OCI-LY7 (cell line): ENCODE data around the gene EPHB4. TPM values are rescaled to one million over a fixed set of nuclear protein-coding genes. Genes with fewer than 3 reads are reported as not detected.
"Not testable (repeated sequence)": the region's sequence is repeated elsewhere in the genome, so short reads cannot be mapped to it uniquely, and the experiment has no call there.

Experiments used
- BruUV-seq: library from RNA; stranded (reverse); fragments of 400-500 nt; replicated peaks from 2 replicates; lab custom pipeline; 2021; lab: Mats Ljungman, UMichigan
- CTCF ChIA-PET: fragments of 300-600 bp; sonication (Branson Sonifier 250); formaldehyde crosslinking; loops from one replicate; lab custom pipeline; 2022; ENCODE audit warnings: antibody characterized with exemption; ENCODE audit not compliant: unreplicated experiment; lab: Charles Lee
- POLR2A ChIA-PET: fragments of 300-600 bp; sonication (Branson Sonifier 250); formaldehyde crosslinking; loops from one replicate; lab custom pipeline; 2022; ENCODE audit warnings: antibody characterized with exemption; lab: Charles Lee
- DNase-seq: peaks from one replicate; pipeline ENCODE4 v3.0.0-alpha.2; 2015; ENCODE audit warnings: low spot score
- H2AFZ ChIP-seq: fragments of 200-600 bp; sonication (generic), shearing (Covaris generic); 2 replicates; pipeline ENCODE4 v1.6.1; 2014; ENCODE audit warnings: mild to moderate bottlenecking, antibody characterized with exemption, low read length, moderate library complexity
- H3K27ac ChIP-seq: fragments of 200-600 bp; sonication (generic); 2 replicates; pipeline ENCODE4 v1.5.1; 2014; ENCODE audit warnings: mixed run types, low read depth, mild to moderate bottlenecking, moderate library complexity, low read length, inconsistent platforms; ENCODE audit not compliant: poor library complexity, severe bottlenecking
- H3K36me3 ChIP-seq: fragments of 200-600 bp; sonication (generic); 2 replicates; pipeline ENCODE4 v1.6.1; 2014; ENCODE audit warnings: mild to moderate bottlenecking, antibody characterized with exemption, low read length, moderate library complexity, mixed read lengths; ENCODE audit not compliant: insufficient read depth
- H3K4me1 ChIP-seq: fragments of 200-600 bp; sonication (generic); 2 replicates; pipeline ENCODE4 v1.5.1; 2014; ENCODE audit warnings: mild to moderate bottlenecking, low read length; ENCODE audit not compliant: insufficient read depth, poor library complexity, severe bottlenecking
- H3K4me2 ChIP-seq: fragments of 200-600 bp; sonication (generic); 2 replicates; pipeline ENCODE4 v1.6.1; 2014; ENCODE audit warnings: mild to moderate bottlenecking, low read length
- H3K4me3 ChIP-seq: fragments of 200-600 bp; sonication (generic); 2 replicates; pipeline ENCODE4 v1.5.1; 2014; ENCODE audit warnings: mild to moderate bottlenecking, low read depth, low read length; ENCODE audit not compliant: poor library complexity, severe bottlenecking
- H3K79me2 ChIP-seq: fragments of 200-600 bp; sonication (generic); 2 replicates; pipeline ENCODE4 v1.6.1; 2016; ENCODE audit warnings: low read depth, mild to moderate bottlenecking, low read length, moderate library complexity, mixed read lengths; ENCODE audit not compliant: insufficient read depth
- H3K9me2 ChIP-seq: fragments of 200-600 bp; sonication (generic); 2 replicates; pipeline ENCODE4 v1.6.1; 2016; ENCODE audit warnings: mild to moderate bottlenecking, low read length, mixed read lengths; ENCODE audit not compliant: insufficient read depth
- H3K9me3 ChIP-seq: fragments of 200-600 bp; sonication (generic); 2 replicates; pipeline ENCODE4 v1.6.1; 2014; ENCODE audit warnings: mild to moderate bottlenecking, mixed run types, low read length, mixed read lengths
- H4K20me1 ChIP-seq: fragments of 200-600 bp; sonication (generic); 2 replicates; pipeline ENCODE4 v1.6.1; 2014; ENCODE audit warnings: mild to moderate bottlenecking, antibody characterized with exemption, low read length, moderate library complexity, mixed read lengths; ENCODE audit not compliant: insufficient read depth
- CTCF ChIP-seq: fragments of 200-600 bp; sonication (generic); conservative IDR thresholded peaks from 2 replicates; pipeline ENCODE4 v1.5.1; 2014; ENCODE audit warnings: mild to moderate bottlenecking, antibody characterized with exemption, low read length, moderate library complexity, mixed read lengths
- EZH2phosphoT487 ChIP-seq: fragments of 200-600 bp; sonication (generic); IDR thresholded peaks from 2 replicates; pipeline ENCODE4 v1.6.1; 2018; ENCODE audit warnings: low read depth, borderline replicate concordance, mild to moderate bottlenecking, mixed run types, antibody characterized with exemption, low read length, moderate library complexity, mixed read lengths
- intact Hi-C: fragments of 100-400 bp; cut with micrococcal nuclease; formaldehyde crosslinking; loops from one replicate; pipeline ENCODE4 v1.10.0; 2022; ENCODE audit not compliant: unreplicated experiment
- total RNA-seq, 2 experiments: library from RNA; depleted of rRNA in 1 of 2; stranded (reverse); fragments of >200 nt in 1 of 2; shearing (Covaris generic) in 1 of 2; gene quantifications; 2 replicates each; pipeline ENCODE4 v1.2.3, GENCODE V29; 2014 to 2022

The EPHB4 gene
- total RNA-seq, 2 experiments from 2014 or later: 4.2 to 7.3 TPM

DNA sequence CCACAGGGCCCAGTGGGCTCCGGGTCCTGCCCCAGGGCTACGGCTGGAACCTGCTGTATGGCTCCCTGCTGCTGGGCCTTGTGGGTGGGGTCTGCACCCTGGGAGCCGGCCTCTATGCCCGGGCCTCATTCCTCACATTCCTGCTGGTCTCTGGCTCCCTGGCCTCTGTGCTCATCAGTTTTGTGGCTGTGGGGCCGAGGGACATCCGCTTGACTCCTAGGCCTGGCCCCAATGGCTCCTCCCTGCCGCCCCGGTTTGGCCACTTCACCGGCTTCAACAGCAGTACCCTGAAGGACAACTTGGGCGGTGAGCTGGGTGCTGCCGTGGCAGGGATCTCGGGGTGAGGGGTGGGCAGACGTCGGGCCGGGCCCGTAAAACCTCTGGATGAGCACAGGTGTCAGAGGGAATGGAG, 29.6 kb upstream of the EPHB4 start:
- no peaks in the 10 kb centered on the region for H3K9me3 ChIP-seq
- H3K4me1 ChIP-seq: peaks cover 8% of the 10 kb centered on the region
- no TSS peak for BruUV-seq
- H3K4me3 ChIP-seq: no peak overlapping the region
- intact Hi-C loops: no loop called here
- H4K20me1 ChIP-seq: no peaks in the 10 kb centered on the region
- H3K36me3 ChIP-seq: peaks cover 20% of the 10 kb centered on the region
- H3K4me2 ChIP-seq: no peak overlapping the region
- TF ChIP-seq CTCF (no peak), EZH2phosphoT487 (no peak)
- no peak for DNase-seq
- no peak overlapping the region for H3K27ac ChIP-seq
- H3K79me2 ChIP-seq: peaks cover 7% of the 10 kb centered on the region; the same call in 1 of the 2 replicates
- H2AFZ ChIP-seq: no peak overlapping the region
- ChIA-PET POLR2A (interaction anchor here (0.7 kb wide), 1 partner anchor 8 kb away, joined by 3 read pairs; no protein-coding TSS in a partner anchor), CTCF (interaction anchor here (0.6 kb wide), 1 partner anchor 298 kb away, joined by 4 read pairs; no protein-coding TSS in a partner anchor)
- no peaks in the 10 kb centered on the region for H3K9me2 ChIP-seq

DNA sequence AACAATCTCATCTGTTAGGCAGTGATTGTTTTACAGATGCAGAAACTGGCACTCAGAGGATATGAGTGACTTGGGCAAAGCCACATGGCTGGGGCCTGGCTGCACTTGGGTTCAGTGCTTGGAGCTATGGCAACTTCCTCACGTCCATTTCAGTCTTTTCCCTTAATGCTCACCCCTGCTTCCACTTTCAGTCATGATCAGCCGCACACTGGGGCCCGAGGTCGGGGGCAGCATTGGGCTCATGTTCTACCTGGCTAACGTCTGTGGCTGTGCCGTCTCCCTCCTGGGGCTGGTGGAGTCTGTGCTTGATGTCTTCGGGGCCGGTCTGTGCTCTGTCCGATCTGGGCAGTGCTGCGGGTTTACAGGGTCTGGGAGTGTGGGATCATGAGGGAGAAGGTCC, 28.2 kb upstream of the EPHB4 start:
- TF ChIP-seq EZH2phosphoT487 (no peak), CTCF (no peak)
- peaks cover 7% of the 10 kb centered on the region; the same call in 1 of the 2 replicates for H3K79me2 ChIP-seq
- H3K4me1 ChIP-seq: peaks cover 15% of the 10 kb centered on the region
- no peak for DNase-seq
- H3K9me2 ChIP-seq: no peaks in the 10 kb centered on the region
- no peaks in the 10 kb centered on the region for H3K9me3 ChIP-seq
- H3K27ac ChIP-seq: no peak overlapping the region
- H2AFZ ChIP-seq: no peak overlapping the region
- BruUV-seq: no TSS peak
- ChIA-PET CTCF (no interaction called here), POLR2A (no interaction called here)
- intact Hi-C loops: no loop called here
- peaks cover 9% of the 10 kb centered on the region; the same call in 1 of the 2 replicates for H3K36me3 ChIP-seq
- H4K20me1 ChIP-seq: no peaks in the 10 kb centered on the region
- H3K4me3 ChIP-seq: no peak overlapping the region
- H3K4me2 ChIP-seq: no peak overlapping the region

DNA sequence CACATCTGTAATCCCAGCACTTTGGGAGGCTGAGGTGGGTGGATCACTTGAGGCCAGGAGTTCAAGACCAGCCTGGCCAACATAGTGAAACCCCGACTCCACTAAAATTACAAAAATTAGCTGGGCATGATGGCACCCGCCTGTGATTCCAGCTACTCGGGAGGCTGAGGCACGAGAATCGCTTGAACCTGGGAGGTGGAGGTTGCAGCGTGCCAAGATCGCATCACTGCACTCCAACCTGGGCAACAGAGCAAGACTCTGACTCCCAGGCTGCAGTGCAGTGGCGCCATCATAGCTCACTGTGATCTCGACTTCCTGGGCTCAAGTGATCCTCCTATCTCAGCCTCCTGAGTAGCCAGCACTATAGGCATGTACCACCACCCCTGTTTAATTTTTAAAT, 27.6 kb upstream of the EPHB4 start:
- H3K27ac ChIP-seq, H4K20me1 ChIP-seq, H2AFZ ChIP-seq, BruUV-seq, H3K36me3 ChIP-seq, H3K9me2 ChIP-seq, H3K4me2 ChIP-seq, H3K79me2 ChIP-seq, DNase-seq, H3K9me3 ChIP-seq, POLR2A ChIA-PET, H3K4me3 ChIP-seq: not testable (repeated sequence)
- CTCF ChIA-PET: interaction anchor here (1.3 kb wide), 1 partner anchor 35 kb away, joined by 3 read pairs; the partner anchor contains the start of gene UFSP1
- peaks cover 15% of the 10 kb centered on the region for H3K4me1 ChIP-seq
- intact Hi-C loops: loop anchor here (5.0 kb wide), 1 partner anchor 133 kb away; the partner anchor contains the start of gene EPO
